ENCODE data around the gene KCTD8.

DNA sequence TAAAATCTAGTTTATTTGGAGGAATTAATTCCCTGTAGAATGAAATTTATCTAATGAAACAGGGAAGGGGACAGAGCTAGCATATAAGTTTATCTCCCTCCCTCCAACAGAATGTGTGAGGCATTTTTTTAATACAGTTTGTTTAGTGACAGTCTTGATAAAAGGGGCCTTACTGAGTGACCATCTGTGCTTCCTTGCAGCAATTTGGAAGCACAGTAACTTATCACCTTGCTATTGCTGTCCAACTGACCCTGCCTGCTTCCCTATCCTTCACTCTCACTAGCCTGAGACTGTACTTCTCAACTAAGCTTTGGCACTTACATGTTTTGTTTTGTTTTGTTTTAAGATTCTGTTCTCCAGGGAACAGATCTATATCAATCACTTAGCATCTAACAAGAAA, 31.1 kb upstream of the KCTD8 start:
- TF ChIP-seq OVOL2 (CRISPR knock-in tag; IDR thresholded peaks at IDR 0.05; ENCODE audit: borderline replicate concordance) (no peak), JUN (CRISPR knock-in tag; IDR thresholded peaks at IDR 0.05) (no peak), ZNF671 (CRISPR knock-in tag; IDR thresholded peaks at IDR 0.05) (no peak), ZNF425 (CRISPR knock-in tag; conservative IDR thresholded peaks at IDR 0.05) (no peak), ZNF512 (CRISPR knock-in tag; IDR thresholded peaks at IDR 0.05; ENCODE audit: borderline replicate concordance) (no peak)
- TF ChIP-seq, protein P1, sequence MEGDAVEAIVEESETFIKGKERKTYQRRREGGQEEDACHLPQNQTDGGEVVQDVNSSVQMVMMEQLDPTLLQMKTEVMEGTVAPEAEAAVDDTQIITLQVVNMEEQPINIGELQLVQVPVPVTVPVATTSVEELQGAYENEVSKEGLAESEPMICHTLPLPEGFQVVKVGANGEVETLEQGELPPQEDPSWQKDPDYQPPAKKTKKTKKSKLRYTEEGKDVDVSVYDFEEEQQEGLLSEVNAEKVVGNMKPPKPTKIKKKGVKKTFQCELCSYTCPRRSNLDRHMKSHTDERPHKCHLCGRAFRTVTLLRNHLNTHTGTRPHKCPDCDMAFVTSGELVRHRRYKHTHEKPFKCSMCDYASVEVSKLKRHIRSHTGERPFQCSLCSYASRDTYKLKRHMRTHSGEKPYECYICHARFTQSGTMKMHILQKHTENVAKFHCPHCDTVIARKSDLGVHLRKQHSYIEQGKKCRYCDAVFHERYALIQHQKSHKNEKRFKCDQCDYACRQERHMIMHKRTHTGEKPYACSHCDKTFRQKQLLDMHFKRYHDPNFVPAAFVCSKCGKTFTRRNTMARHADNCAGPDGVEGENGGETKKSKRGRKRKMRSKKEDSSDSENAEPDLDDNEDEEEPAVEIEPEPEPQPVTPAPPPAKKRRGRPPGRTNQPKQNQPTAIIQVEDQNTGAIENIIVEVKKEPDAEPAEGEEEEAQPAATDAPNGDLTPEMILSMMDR (IDR thresholded peaks at IDR 0.05) = no peak
